OCI-LY7 (cell line): Measurements from ENCODE around the gene SNX25. TPM values are rescaled to one million over a fixed set of nuclear protein-coding genes. Genes with fewer than 3 reads are reported as not detected.
A peak's percentile ranks its signal among the peaks of the same experiment; 100 is the strongest.

Experiments
- BruUV-seq: library from RNA; stranded (reverse); fragments of 400-500 nt; replicated peaks from 2 replicates; lab custom pipeline; 2021; lab: Mats Ljungman, UMichigan
- CTCF ChIA-PET: fragments of 300-600 bp; sonication (Branson Sonifier 250); formaldehyde crosslinking; loops from one replicate; lab custom pipeline; 2022; ENCODE audit warnings: antibody characterized with exemption; ENCODE audit not compliant: unreplicated experiment; lab: Charles Lee
- POLR2A ChIA-PET: fragments of 300-600 bp; sonication (Branson Sonifier 250); formaldehyde crosslinking; loops from one replicate; lab custom pipeline; 2022; ENCODE audit warnings: antibody characterized with exemption; lab: Charles Lee
- DNase-seq: peaks from one replicate; pipeline ENCODE4 v3.0.0-alpha.2; 2015; ENCODE audit warnings: low spot score
- H2AFZ ChIP-seq: fragments of 200-600 bp; sonication (generic), shearing (Covaris generic); 2 replicates; pipeline ENCODE4 v1.6.1; 2014; ENCODE audit warnings: mild to moderate bottlenecking, antibody characterized with exemption, low read length, moderate library complexity
- H3K27ac ChIP-seq: fragments of 200-600 bp; sonication (generic); 2 replicates; pipeline ENCODE4 v1.5.1; 2014; ENCODE audit warnings: mixed run types, low read depth, mild to moderate bottlenecking, moderate library complexity, low read length, inconsistent platforms; ENCODE audit not compliant: poor library complexity, severe bottlenecking
- H3K36me3 ChIP-seq: fragments of 200-600 bp; sonication (generic); 2 replicates; pipeline ENCODE4 v1.6.1; 2014; ENCODE audit warnings: mild to moderate bottlenecking, antibody characterized with exemption, low read length, moderate library complexity, mixed read lengths; ENCODE audit not compliant: insufficient read depth
- H3K4me1 ChIP-seq: fragments of 200-600 bp; sonication (generic); 2 replicates; pipeline ENCODE4 v1.5.1; 2014; ENCODE audit warnings: mild to moderate bottlenecking, low read length; ENCODE audit not compliant: insufficient read depth, poor library complexity, severe bottlenecking
- H3K4me2 ChIP-seq: fragments of 200-600 bp; sonication (generic); 2 replicates; pipeline ENCODE4 v1.6.1; 2014; ENCODE audit warnings: mild to moderate bottlenecking, low read length
- H3K4me3 ChIP-seq: fragments of 200-600 bp; sonication (generic); 2 replicates; pipeline ENCODE4 v1.5.1; 2014; ENCODE audit warnings: mild to moderate bottlenecking, low read depth, low read length; ENCODE audit not compliant: poor library complexity, severe bottlenecking
- H3K79me2 ChIP-seq: fragments of 200-600 bp; sonication (generic); 2 replicates; pipeline ENCODE4 v1.6.1; 2016; ENCODE audit warnings: low read depth, mild to moderate bottlenecking, low read length, moderate library complexity, mixed read lengths; ENCODE audit not compliant: insufficient read depth
- H3K9me2 ChIP-seq: fragments of 200-600 bp; sonication (generic); 2 replicates; pipeline ENCODE4 v1.6.1; 2016; ENCODE audit warnings: mild to moderate bottlenecking, low read length, mixed read lengths; ENCODE audit not compliant: insufficient read depth
- H3K9me3 ChIP-seq: fragments of 200-600 bp; sonication (generic); 2 replicates; pipeline ENCODE4 v1.6.1; 2014; ENCODE audit warnings: mild to moderate bottlenecking, mixed run types, low read length, mixed read lengths
- H4K20me1 ChIP-seq: fragments of 200-600 bp; sonication (generic); 2 replicates; pipeline ENCODE4 v1.6.1; 2014; ENCODE audit warnings: mild to moderate bottlenecking, antibody characterized with exemption, low read length, moderate library complexity, mixed read lengths; ENCODE audit not compliant: insufficient read depth
- CTCF ChIP-seq: fragments of 200-600 bp; sonication (generic); conservative IDR thresholded peaks from 2 replicates; pipeline ENCODE4 v1.5.1; 2014; ENCODE audit warnings: mild to moderate bottlenecking, antibody characterized with exemption, low read length, moderate library complexity, mixed read lengths
- EZH2phosphoT487 ChIP-seq: fragments of 200-600 bp; sonication (generic); IDR thresholded peaks from 2 replicates; pipeline ENCODE4 v1.6.1; 2018; ENCODE audit warnings: low read depth, borderline replicate concordance, mild to moderate bottlenecking, mixed run types, antibody characterized with exemption, low read length, moderate library complexity, mixed read lengths
- intact Hi-C: fragments of 100-400 bp; cut with micrococcal nuclease; formaldehyde crosslinking; loops from one replicate; pipeline ENCODE4 v1.10.0; 2022; ENCODE audit not compliant: unreplicated experiment
- total RNA-seq, 2 experiments: library from RNA; depleted of rRNA in 1 of 2; stranded (reverse); fragments of >200 nt in 1 of 2; shearing (Covaris generic) in 1 of 2; gene quantifications; 2 replicates each; pipeline ENCODE4 v1.2.3, GENCODE V29; 2014 to 2022

Gene SNX25
- total RNA-seq, 2 experiments from 2014 or later, result 33.7 to 55.6 TPM

GRCh38 chr4:185225940-185226339, 16.5 kb downstream of the SNX25 start:
- Histone ChIP-seq H3K4me2 (no peak overlapping the region), H3K36me3 (peaks cover 15% of the 10 kb centered on the region), H2AFZ (no peak overlapping the region), H3K9me2 (no peaks in the 10 kb centered on the region), H3K9me3 (no peaks in the 10 kb centered on the region), H3K79me2 (peaks cover 55% of the 10 kb centered on the region), H3K4me1 (no peaks in the 10 kb centered on the region), H3K27ac (no peak overlapping the region), H4K20me1 (no peaks in the 10 kb centered on the region; the same call in 1 of the 2 replicates), H3K4me3 (no peak overlapping the region)
- ChIA-PET CTCF (no interaction called here), POLR2A (interaction anchor here (0.6 to 2.1 kb wide), 3 partner anchors 10 to 62 kb away, joined by 4 to 7 read pairs (median 4); no protein-coding TSS in a partner anchor)
- intact Hi-C loops, result no loop called here
- no TSS peak for BruUV-seq
- no peak for DNase-seq
- TF ChIP-seq CTCF (no peak), EZH2phosphoT487 (no peak)

- no TSS peak for BruUV-seq
- TF ChIP-seq EZH2phosphoT487 (no peak), CTCF (peak; percentile 43; the same call in 1 of the 2 replicates)
- Histone ChIP-seq H3K9me3 (no peaks in the 10 kb centered on the region), H3K9me2 (no peaks in the 10 kb centered on the region), H4K20me1 (no peaks in the 10 kb centered on the region; the same call in 1 of the 2 replicates), H2AFZ (no peak overlapping the region), H3K4me3 (no peak overlapping the region), H3K36me3 (peaks cover 5% of the 10 kb centered on the region), H3K4me1 (no peaks in the 10 kb centered on the region), H3K27ac (no peak overlapping the region), H3K79me2 (peaks cover 53% of the 10 kb centered on the region), H3K4me2 (no peak overlapping the region)
- DNase-seq, result no peak
- intact Hi-C loops, result no loop called here
- CTCF ChIA-PET, result no interaction called here
- POLR2A ChIA-PET, result interaction anchor here (0.5 to 2.4 kb wide), 5 partner anchors 9 to 144 kb away, joined by 3 to 11 read pairs (median 7); no protein-coding TSS in a partner anchor
These were observed 17.7 kb downstream of the SNX25 start for GRCh38 chr4:185227131-185227551.

GRCh38 chr4:185227713-185228278, 18.4 kb downstream of the SNX25 start:
- no peaks in the 10 kb centered on the region; the same call in 1 of the 2 replicates for H4K20me1 ChIP-seq
- no peak overlapping the region for H2AFZ ChIP-seq
- no TSS peak for BruUV-seq
- TF ChIP-seq EZH2phosphoT487 (no peak), CTCF (no peak)
- no peak overlapping the region for H3K4me2 ChIP-seq
- H3K36me3 ChIP-seq, result no peaks in the 10 kb centered on the region
- ChIA-PET POLR2A (interaction anchor here (1.7 to 2.4 kb wide), 3 partner anchors 8 to 32 kb away, joined by 6 to 7 read pairs (median 7); no protein-coding TSS in a partner anchor), CTCF (interaction anchor here (1.0 kb wide), 1 partner anchor 14 kb away, joined by 4 read pairs; no protein-coding TSS in a partner anchor)
- H3K4me1 ChIP-seq, result no peaks in the 10 kb centered on the region
- H3K4me3 ChIP-seq, result no peak overlapping the region
- intact Hi-C loops, result no loop called here
- DNase-seq, result no peak
- no peaks in the 10 kb centered on the region for H3K9me2 ChIP-seq
- no peak overlapping the region for H3K27ac ChIP-seq
- H3K79me2 ChIP-seq, result peaks cover 53% of the 10 kb centered on the region
- H3K9me3 ChIP-seq, result no peaks in the 10 kb centered on the region
